Endothelial cell of umbilical vein (primary cell): ENCODE data around the gene ETV3. TPM values are rescaled to one million over a fixed set of nuclear protein-coding genes. Genes with fewer than 3 reads are reported as not detected.

Experiments
- BruUV-seq: library from RNA; stranded (reverse); fragments of 400-500 nt; replicated peaks from 2 replicates; lab custom pipeline; 2021; lab: Mats Ljungman, UMichigan
- CTCF ChIA-PET: fragments of 300-600, 350-600 bp; sonication (Branson Sonifier 250); formaldehyde crosslinking; loops from one replicate; lab custom pipeline; 2021; ENCODE audit warnings: antibody characterized with exemption, inconsistent platforms; lab: Charles Lee
- POLR2A ChIA-PET: fragments of 300-600, 350-600 bp; sonication (Branson Sonifier 250); formaldehyde crosslinking; loops from one replicate; lab custom pipeline; 2021; ENCODE audit warnings: antibody characterized with exemption, inconsistent platforms; lab: Charles Lee
- DNase-seq: peaks from one replicate; pipeline ENCODE4 v3.0.0-alpha.2; 2011; ENCODE audit warnings: low read depth, low spot score
- FAIRE-seq: peaks from 2 replicates; lab custom pipeline; 2011; peaks lifted over from hg19 to GRCh38; lab: Jason Lieb, UNC
- H2AFZ ChIP-seq: 2 replicates; pipeline ENCODE4 v1.6.0; 2012; ENCODE audit warnings: low read depth, low read length, control low read depth, inconsistent platforms
- H3K27ac ChIP-seq: 2 replicates; pipeline ENCODE4 v1.5.1; 2011; ENCODE audit warnings: low read depth, mild to moderate bottlenecking, control low read depth, low read length, moderate library complexity; ENCODE audit not compliant: insufficient read depth
- H3K27me3 ChIP-seq, 2 experiments: 2 replicates each; pipeline versions ENCODE4 v1.6.0 to v1.6.1; 2011; ENCODE audit warnings: low read length in 2 of 2, mixed read lengths in 1 of 2; ENCODE audit not compliant: control insufficient read depth in 2 of 2, insufficient read depth in 2 of 2
- H3K36me3 ChIP-seq, 2 experiments: 2 replicates in 1 of 2; 3 replicates in 1 of 2; pipeline ENCODE4 v1.5.1; 2011; ENCODE audit warnings: low read length in 2 of 2, mild to moderate bottlenecking in 1 of 2, moderate library complexity in 1 of 2; ENCODE audit not compliant: control insufficient read depth in 2 of 2, insufficient read depth in 2 of 2; ENCODE audit errors: extremely low read depth in 1 of 2
- H3K4me1 ChIP-seq: 3 replicates; pipeline ENCODE4 v1.5.1; 2011; ENCODE audit warnings: mild to moderate bottlenecking, low read length; ENCODE audit not compliant: control insufficient read depth, insufficient read depth; ENCODE audit errors: extremely low read depth
- H3K4me2 ChIP-seq: 2 replicates; pipeline ENCODE4 v1.6.1; 2011; ENCODE audit warnings: low read length, control low read depth, mixed read lengths; ENCODE audit not compliant: insufficient read depth
- H3K4me3 ChIP-seq, 3 experiments: fragments of 200-600 bp in 1 of 3; sonication (generic), shearing (Covaris generic) in 1 of 3; replicated peaks in 1 of 3; 2 replicates each; pipeline ENCODE4 v1.5.1; 2011 to 2016; ENCODE audit warnings: control low read depth in 3 of 3, low read length in 3 of 3, mild to moderate bottlenecking in 2 of 3, inconsistent platforms in 1 of 3, low read depth in 1 of 3, moderate library complexity in 1 of 3; ENCODE audit not compliant: insufficient read depth in 1 of 3
- H3K79me2 ChIP-seq: 2 replicates; pipeline ENCODE4 v1.6.0; 2012; ENCODE audit warnings: low read length, inconsistent platforms; ENCODE audit not compliant: control insufficient read depth, insufficient read depth
- H3K9ac ChIP-seq: replicated peaks from 2 replicates; pipeline ENCODE3; 2011; ENCODE audit warnings: low read length, control low read depth; ENCODE audit not compliant: insufficient read depth; ENCODE audit errors: extremely low read depth
- H3K9me1 ChIP-seq: replicated peaks from 3 replicates; pipeline ENCODE4 v1.6.0; 2011; ENCODE audit warnings: mild to moderate bottlenecking, low read length; ENCODE audit not compliant: control insufficient read depth, insufficient read depth; ENCODE audit errors: extremely low read depth
- H3K9me3 ChIP-seq: replicated peaks from 2 replicates; pipeline ENCODE4 v1.5.1; 2012; ENCODE audit warnings: low read length, inconsistent platforms; ENCODE audit not compliant: control insufficient read depth, insufficient read depth
- H4K20me1 ChIP-seq: replicated peaks from 2 replicates; pipeline ENCODE3; 2011; ENCODE audit warnings: mild to moderate bottlenecking, low read length; ENCODE audit not compliant: control insufficient read depth, insufficient read depth; ENCODE audit errors: extremely low read depth
- EZH2 ChIP-seq: IDR thresholded peaks from 2 replicates; pipeline ENCODE4 v1.6.1; 2012; ENCODE audit warnings: borderline replicate concordance, low read depth, mild to moderate bottlenecking, moderate library complexity, low read length, inconsistent platforms; ENCODE audit not compliant: severe bottlenecking
- FOS ChIP-seq: IDR thresholded peaks from 2 replicates; pipeline ENCODE4 v1.6.1; 2011; ENCODE audit warnings: mild to moderate bottlenecking, low read length, moderate library complexity, borderline replicate concordance; ENCODE audit not compliant: insufficient read depth
- GATA2 ChIP-seq: IDR thresholded peaks from 2 replicates; pipeline ENCODE4 v1.7.0; 2011; ENCODE audit warnings: low read depth, mild to moderate bottlenecking, moderate library complexity, mixed read lengths, low read length; ENCODE audit not compliant: insufficient read length, insufficient read depth
- JUN ChIP-seq: IDR thresholded peaks from 2 replicates; pipeline ENCODE4 v1.6.1; 2011; ENCODE audit warnings: borderline replicate concordance, low read depth; ENCODE audit not compliant: insufficient read length, insufficient read depth
- MYC ChIP-seq: IDR thresholded peaks from one replicate; pipeline ENCODE4 v1.6.1; 2011; ENCODE audit warnings: mild to moderate bottlenecking, low read depth, low read length
- POLR2A ChIP-seq: IDR thresholded peaks from 2 replicates; pipeline ENCODE4 v1.6.1; 2012; ENCODE audit warnings: low read depth, mild to moderate bottlenecking, control low read depth, low read length
- POLR2AphosphoS5 ChIP-seq: IDR thresholded peaks from 2 replicates; pipeline ENCODE4 v1.6.1; 2012; ENCODE audit warnings: low read depth, mild to moderate bottlenecking, control low read depth, low read length, moderate library complexity; ENCODE audit not compliant: insufficient read depth
- dilution Hi-C: fragments of 300-500 bp; cut with MboI; formaldehyde crosslinking; loops from one replicate; pipeline ENCODE4 v1.15.0; 2019; ENCODE audit warnings: low sequenced_read_pairs; ENCODE audit not compliant: extremely low pct_ligation_motif_present
- intact Hi-C: fragments of 100-400 bp; cut with micrococcal nuclease; formaldehyde crosslinking; loops from one replicate; pipeline ENCODE4 v1.10.0; 2022
- polyA plus RNA-seq, 4 experiments: library from polyadenylated mRNA; depleted of rRNA in 3 of 4; stranded (reverse) in 3 of 4; unstranded in 1 of 4; fragments of >200 nt; gene quantifications; 2 replicates each; pipeline versions ENCODE4 v1.2.1 to v1.2.3, GENCODE V29; 2011 to 2012; ENCODE audit warnings: missing spikeins in 1 of 4
- total RNA-seq: library from RNA; stranded (reverse); gene quantifications from 2 replicates; pipeline ENCODE4 v1.2.3, GENCODE V29; 2021
- TF ChIP-seq, protein P1 (sequence below): IDR thresholded peaks from 2 replicates; pipeline ENCODE4 v1.6.1; 2011; ENCODE audit not compliant: insufficient read depth, insufficient read length
- TF ChIP-seq, protein P2 (sequence below), 2 donors: IDR thresholded peaks; 1 replicate in 1 of 2; 2 replicates in 1 of 2; pipeline ENCODE4 v1.5.1; 2011; ENCODE audit warnings: low read length in 2 of 2, mild to moderate bottlenecking in 2 of 2, moderate library complexity in 2 of 2, control low read depth in 1 of 2, inconsistent platforms in 1 of 2, low read depth in 1 of 2; ENCODE audit not compliant: insufficient read depth in 1 of 2; ENCODE audit errors: extremely low read depth in 1 of 2

Gene ETV3
- total and polyA plus RNA-seq, 2 donors (not counting 3 experiments of a cell fraction or from before 2014, with no cell fraction given), result 6.8 to 22.3 TPM

GRCh38 chr1:157096881-157097280, 41.3 kb downstream of the ETV3 start:
- dilution Hi-C loops, result no loop called here
- Histone ChIP-seq H3K9me3 (no peaks in the 10 kb centered on the region), H2AFZ (no peak overlapping the region), H3K4me3 (no peak overlapping the region), H3K4me2 (no peak overlapping the region), H3K79me2 (no peaks in the 10 kb centered on the region), H4K20me1 (no peaks in the 10 kb centered on the region), H3K9me1 (no peaks in the 10 kb centered on the region), H3K9ac (no peak overlapping the region), H3K36me3 (no peaks in the 10 kb centered on the region), H3K27ac (no peak overlapping the region), H3K4me1 (no peaks in the 10 kb centered on the region), H3K27me3 (no peaks in the 10 kb centered on the region)
- FAIRE-seq (no peak), DNase-seq (no peak)
- ChIA-PET CTCF (interaction anchor here (2.1 to 2.8 kb wide), 2 partner anchors 13 to 59 kb away, joined by 5 to 33 read pairs; no protein-coding TSS in a partner anchor), POLR2A (interaction anchor here (0.7 kb wide), 1 partner anchor 156 kb away, joined by 4 read pairs; no protein-coding TSS in a partner anchor)
- intact Hi-C loops, result no loop called here
- TF ChIP-seq FOS (no peak), MYC (no peak), EZH2 (no peak), GATA2 (no peak)
- TF ChIP-seq, protein P1, sequence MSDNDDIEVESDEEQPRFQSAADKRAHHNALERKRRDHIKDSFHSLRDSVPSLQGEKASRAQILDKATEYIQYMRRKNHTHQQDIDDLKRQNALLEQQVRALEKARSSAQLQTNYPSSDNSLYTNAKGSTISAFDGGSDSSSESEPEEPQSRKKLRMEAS, result no peak
- BruUV-seq, result no TSS peak

DNA sequence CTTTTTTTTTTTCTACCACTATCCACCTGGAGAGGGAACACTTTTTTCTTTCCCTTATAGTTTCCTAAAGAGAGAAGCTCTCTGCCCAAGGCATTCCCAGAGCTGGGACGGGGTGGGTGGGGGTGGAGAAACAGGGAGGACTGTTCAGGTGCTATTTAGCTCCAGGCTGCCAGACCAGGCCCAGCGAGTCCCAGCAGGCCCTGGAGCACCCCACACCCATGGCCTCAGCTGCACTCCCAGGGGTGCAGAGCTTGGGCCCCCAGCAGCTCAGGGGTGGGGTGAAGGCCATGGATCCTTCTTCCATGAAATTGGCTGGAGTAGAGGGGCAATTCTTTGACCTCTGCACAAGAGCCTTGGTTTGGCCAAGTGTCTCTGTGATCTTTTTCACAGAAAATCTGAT, 42.6 kb downstream of the ETV3 start:
- intact Hi-C loops, result no loop called here
- Histone ChIP-seq H3K9me1 (no peaks in the 10 kb centered on the region), H3K79me2 (no peaks in the 10 kb centered on the region), H4K20me1 (no peaks in the 10 kb centered on the region), H3K9me3 (no peaks in the 10 kb centered on the region), H3K4me3 (no peak overlapping the region), H3K27ac (no peak overlapping the region), H3K27me3 (no peaks in the 10 kb centered on the region), H3K36me3 (no peaks in the 10 kb centered on the region), H3K9ac (no peak overlapping the region), H3K4me1 (no peaks in the 10 kb centered on the region), H2AFZ (no peak overlapping the region), H3K4me2 (no peak overlapping the region)
- no peak for DNase-seq
- ChIA-PET POLR2A (no interaction called here), CTCF (interaction anchor here (1.1 to 2.8 kb wide), 3 partner anchors 15 to 61 kb away, joined by 3 to 33 read pairs (median 5); no protein-coding TSS in a partner anchor)
- dilution Hi-C loops, result no loop called here
- TF ChIP-seq MYC, result no peak
- TF ChIP-seq, protein P1, result no peak
- no peak for TF ChIP-seq EZH2
- TF ChIP-seq JUN, result no peak
- TF ChIP-seq GATA2, result no peak
- TF ChIP-seq, protein P2, sequence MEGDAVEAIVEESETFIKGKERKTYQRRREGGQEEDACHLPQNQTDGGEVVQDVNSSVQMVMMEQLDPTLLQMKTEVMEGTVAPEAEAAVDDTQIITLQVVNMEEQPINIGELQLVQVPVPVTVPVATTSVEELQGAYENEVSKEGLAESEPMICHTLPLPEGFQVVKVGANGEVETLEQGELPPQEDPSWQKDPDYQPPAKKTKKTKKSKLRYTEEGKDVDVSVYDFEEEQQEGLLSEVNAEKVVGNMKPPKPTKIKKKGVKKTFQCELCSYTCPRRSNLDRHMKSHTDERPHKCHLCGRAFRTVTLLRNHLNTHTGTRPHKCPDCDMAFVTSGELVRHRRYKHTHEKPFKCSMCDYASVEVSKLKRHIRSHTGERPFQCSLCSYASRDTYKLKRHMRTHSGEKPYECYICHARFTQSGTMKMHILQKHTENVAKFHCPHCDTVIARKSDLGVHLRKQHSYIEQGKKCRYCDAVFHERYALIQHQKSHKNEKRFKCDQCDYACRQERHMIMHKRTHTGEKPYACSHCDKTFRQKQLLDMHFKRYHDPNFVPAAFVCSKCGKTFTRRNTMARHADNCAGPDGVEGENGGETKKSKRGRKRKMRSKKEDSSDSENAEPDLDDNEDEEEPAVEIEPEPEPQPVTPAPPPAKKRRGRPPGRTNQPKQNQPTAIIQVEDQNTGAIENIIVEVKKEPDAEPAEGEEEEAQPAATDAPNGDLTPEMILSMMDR (IDR thresholded peaks at IDR 0.05; ENCODE audit: extremely low read depth in 1 of 2, insufficient read depth in 1 of 2, low read depth in 1 of 2, low read length in 2 of 2), result no peak
- no peak for TF ChIP-seq FOS
- TF ChIP-seq POLR2A, result no peak
- no peak for TF ChIP-seq POLR2AphosphoS5
- BruUV-seq, result no TSS peak
- FAIRE-seq, result no peak
